Mammary epithelial cell (primary cell): ENCODE data around the gene USP28.

Experiments used
- EZH2 ChIP-seq: IDR thresholded peaks from 2 replicates; pipeline ENCODE4 v1.6.1; 2012; ENCODE audit warnings: low read length, inconsistent platforms, borderline replicate concordance
- TF ChIP-seq, protein P1 (sequence below), 2 donors: IDR thresholded peaks in 1 of 2; conservative IDR thresholded peaks in 1 of 2; 2 replicates each; pipeline ENCODE4 v1.5.1; 2011 to 2012; ENCODE audit warnings: inconsistent platforms in 2 of 2, low read length in 2 of 2, mild to moderate bottlenecking in 2 of 2, control low read depth in 1 of 2, low read depth in 1 of 2; ENCODE audit not compliant: insufficient read depth in 1 of 2; ENCODE audit errors: extremely low read depth in 1 of 2

DNA sequence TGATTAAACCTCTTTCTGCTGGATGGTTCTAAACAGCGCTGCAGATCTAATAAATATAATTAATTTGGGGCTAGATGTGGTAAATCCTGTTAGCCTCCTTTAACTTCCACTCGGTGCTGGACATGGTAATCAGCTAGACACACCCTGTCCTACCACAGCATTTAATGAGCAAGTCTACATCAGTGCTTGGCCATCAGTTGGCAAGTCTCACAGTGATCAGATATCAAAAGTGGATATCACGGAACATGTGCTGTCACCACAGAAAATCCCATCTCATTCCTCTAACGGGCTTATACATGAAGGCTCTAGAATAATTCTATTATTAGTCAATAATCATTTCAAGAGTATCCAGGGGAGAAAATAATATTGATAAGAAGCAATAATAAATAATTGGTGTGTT, 5.6 kb upstream of the USP28 start:
- TF ChIP-seq, protein P1, sequence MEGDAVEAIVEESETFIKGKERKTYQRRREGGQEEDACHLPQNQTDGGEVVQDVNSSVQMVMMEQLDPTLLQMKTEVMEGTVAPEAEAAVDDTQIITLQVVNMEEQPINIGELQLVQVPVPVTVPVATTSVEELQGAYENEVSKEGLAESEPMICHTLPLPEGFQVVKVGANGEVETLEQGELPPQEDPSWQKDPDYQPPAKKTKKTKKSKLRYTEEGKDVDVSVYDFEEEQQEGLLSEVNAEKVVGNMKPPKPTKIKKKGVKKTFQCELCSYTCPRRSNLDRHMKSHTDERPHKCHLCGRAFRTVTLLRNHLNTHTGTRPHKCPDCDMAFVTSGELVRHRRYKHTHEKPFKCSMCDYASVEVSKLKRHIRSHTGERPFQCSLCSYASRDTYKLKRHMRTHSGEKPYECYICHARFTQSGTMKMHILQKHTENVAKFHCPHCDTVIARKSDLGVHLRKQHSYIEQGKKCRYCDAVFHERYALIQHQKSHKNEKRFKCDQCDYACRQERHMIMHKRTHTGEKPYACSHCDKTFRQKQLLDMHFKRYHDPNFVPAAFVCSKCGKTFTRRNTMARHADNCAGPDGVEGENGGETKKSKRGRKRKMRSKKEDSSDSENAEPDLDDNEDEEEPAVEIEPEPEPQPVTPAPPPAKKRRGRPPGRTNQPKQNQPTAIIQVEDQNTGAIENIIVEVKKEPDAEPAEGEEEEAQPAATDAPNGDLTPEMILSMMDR (conservative IDR thresholded peaks at IDR 0.05 in 1 of 2, IDR thresholded peaks at IDR 0.05 in 1 of 2; ENCODE audit: extremely low read depth in 1 of 2, insufficient read depth in 1 of 2, low read depth in 1 of 2, low read length in 2 of 2) = no peak
- no peak for TF ChIP-seq EZH2
